Activated CD4-positive, alpha-beta T cell treated with anti-CD3 and anti-CD28 coated beads, Interleukin-2, amount 10 ng/mL, durations not matched to agents 24 days and 14 days (primary cell): ENCODE data around the gene SNX9. TPM values are rescaled to one million over a fixed set of nuclear protein-coding genes. Genes with fewer than 3 reads are reported as not detected.
A peak's percentile ranks its signal among the peaks of the same experiment; 100 is the strongest.

Experiments used
- DNase-seq: peaks from one replicate; pipeline ENCODE4 v3.0.0; 2022
- H3K27ac Mint-ChIP-seq: one replicate; pipeline ENCODE4 v1.8.0; 2022; ENCODE audit warnings: mild to moderate bottlenecking, mixed read lengths
- H3K27me3 Mint-ChIP-seq: one replicate; pipeline ENCODE4 v1.8.0; 2022; ENCODE audit warnings: mixed read lengths
- H3K36me3 Mint-ChIP-seq: one replicate; pipeline ENCODE4 v1.8.0; 2022; ENCODE audit warnings: low read depth, mild to moderate bottlenecking, mixed read lengths
- H3K4me1 Mint-ChIP-seq: one replicate; pipeline ENCODE4 v1.8.0; 2021; ENCODE audit warnings: mixed read lengths
- H3K4me3 Mint-ChIP-seq: one replicate; pipeline ENCODE4 v1.8.0; 2022; ENCODE audit warnings: mild to moderate bottlenecking, moderate library complexity, mixed read lengths
- H3K9me3 Mint-ChIP-seq: one replicate; pipeline ENCODE4 v1.8.0; 2021; ENCODE audit warnings: mixed read lengths
- intact Hi-C: fragments of 100-400 bp; cut with micrococcal nuclease; formaldehyde crosslinking; loops from one replicate; pipeline ENCODE4 v1.15.1; 2023
- total RNA-seq: library from RNA; stranded (reverse); gene quantifications from 2 replicates; pipeline ENCODE4 v1.2.3, GENCODE V29; 2022

The SNX9 gene
- total RNA-seq, 1 donor from 2014 or later: 34.0 TPM

DNA sequence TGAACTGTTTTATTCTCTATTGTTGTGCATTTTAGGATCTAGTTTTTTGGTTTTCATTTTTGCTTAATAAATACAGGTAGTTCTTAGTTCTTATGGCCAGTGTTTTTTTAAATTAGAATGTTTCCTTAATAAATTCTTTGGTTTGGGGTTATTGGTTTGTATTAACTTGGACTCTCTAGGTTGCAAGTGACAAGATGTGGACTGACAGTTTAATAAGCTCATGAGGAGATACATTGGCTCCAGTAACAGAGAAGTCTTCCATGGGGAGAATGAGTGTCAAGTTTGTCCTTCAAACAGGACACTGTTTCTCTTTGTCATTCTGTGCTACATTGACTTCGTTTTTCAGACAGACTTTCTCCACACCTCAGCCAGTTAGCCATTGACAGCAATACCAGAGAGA is 39.7 kb downstream of the SNX9 start:
- intact Hi-C loops: no loop called here
- Mint-ChIP-seq H3K4me1 (peaks cover 49% of the 10 kb centered on the region), H3K9me3 (peaks cover 4% of the 10 kb centered on the region), H3K4me3 (no peak overlapping the region), H3K27ac (no peak overlapping the region), H3K36me3 (peaks cover 23% of the 10 kb centered on the region), H3K27me3 (peaks cover 35% of the 10 kb centered on the region)
- DNase-seq: no peak

DNA sequence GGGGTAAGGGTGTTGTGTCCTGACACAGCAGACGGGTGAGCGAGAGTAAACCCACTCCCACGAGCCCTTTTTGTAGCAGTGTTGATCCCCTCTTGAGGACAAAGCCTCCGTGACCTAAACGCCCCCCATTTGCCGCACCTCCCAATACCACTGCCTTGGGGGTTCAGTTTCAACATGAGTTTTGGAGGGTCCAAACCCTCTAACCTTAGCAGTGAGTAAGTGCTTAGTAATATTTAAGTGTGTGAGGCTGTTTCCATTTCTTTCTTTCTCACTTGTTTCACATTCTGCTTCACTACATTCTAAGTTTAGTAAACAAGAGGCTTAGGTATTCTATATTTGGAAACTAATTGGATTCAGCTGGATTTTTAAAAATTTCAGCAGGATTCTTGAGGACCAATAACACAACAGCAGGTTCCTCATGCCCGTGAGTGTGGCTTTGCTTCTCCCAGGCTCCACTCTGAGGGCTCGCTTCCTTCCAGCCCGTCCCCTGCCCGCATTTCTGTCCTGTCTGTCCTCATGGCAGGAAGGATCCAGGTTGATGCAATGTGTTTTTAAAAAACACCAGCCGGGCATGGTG is 41.2 kb downstream of the SNX9 start:
- Mint-ChIP-seq H3K36me3 (peaks cover 18% of the 10 kb centered on the region), H3K27me3 (peaks cover 27% of the 10 kb centered on the region), H3K27ac (no peak overlapping the region), H3K9me3 (no peaks in the 10 kb centered on the region), H3K4me3 (no peak overlapping the region), H3K4me1 (peaks cover 44% of the 10 kb centered on the region)
- intact Hi-C loops: no loop called here
- no peak for DNase-seq

DNA sequence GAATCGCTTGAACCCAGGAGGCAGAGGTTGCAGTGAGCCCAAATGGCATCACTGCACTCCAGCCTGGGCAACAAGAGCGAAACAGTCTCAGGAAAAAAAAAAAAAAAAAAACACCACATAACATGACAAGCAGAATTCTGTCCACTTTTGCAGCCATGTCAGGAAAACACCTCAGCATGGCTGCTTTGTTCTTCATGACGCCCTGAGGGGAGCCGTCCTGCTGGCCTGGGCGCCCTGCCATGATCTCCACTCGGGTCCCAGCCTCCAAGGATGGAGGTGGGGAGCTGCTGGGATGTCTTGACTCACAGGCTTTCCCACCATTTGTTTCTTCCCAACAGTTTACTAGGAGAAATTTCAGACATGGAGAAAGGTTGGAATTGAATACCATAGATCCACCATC is 42.2 kb downstream of the SNX9 start:
- Mint-ChIP-seq H3K4me3 (no peak overlapping the region), H3K27ac (no peak overlapping the region), H3K27me3 (peaks cover 22% of the 10 kb centered on the region), H3K36me3 (peaks cover 18% of the 10 kb centered on the region), H3K9me3 (no peaks in the 10 kb centered on the region), H3K4me1 (peaks cover 34% of the 10 kb centered on the region)
- DNase-seq: no peak
- intact Hi-C loops: no loop called here

DNA sequence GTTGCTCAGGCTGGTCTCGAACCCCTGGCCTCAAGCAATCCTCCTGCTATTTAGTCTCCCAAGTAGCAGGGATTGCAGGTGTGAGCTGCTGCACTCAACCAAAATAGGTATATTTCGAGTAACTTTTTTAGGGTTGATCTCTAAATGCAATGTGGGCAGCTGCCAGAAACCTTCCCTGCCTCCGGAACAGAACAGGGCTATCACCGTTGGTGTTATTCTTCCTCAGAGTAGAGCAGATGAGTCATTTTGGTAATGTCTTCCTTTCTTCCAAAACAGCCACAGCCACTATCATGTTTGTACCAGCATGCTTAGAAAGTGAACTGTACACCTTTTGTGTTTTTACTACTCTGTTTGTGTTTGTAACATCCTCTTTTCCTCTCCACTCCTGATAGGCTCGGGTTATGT is 44.1 kb downstream of the SNX9 start:
- intact Hi-C loops: loop anchor here (2.0 kb wide), 1 partner anchor 22 kb away; no protein-coding TSS in a partner anchor
- Mint-ChIP-seq H3K36me3 (peaks cover 18% of the 10 kb centered on the region), H3K9me3 (no peaks in the 10 kb centered on the region), H3K27me3 (peaks cover 15% of the 10 kb centered on the region), H3K4me1 (peaks cover 27% of the 10 kb centered on the region), H3K27ac (peak overlapping the region; percentile 38), H3K4me3 (peak overlapping the region; percentile 41)
- peak; percentile 75 for DNase-seq

DNA sequence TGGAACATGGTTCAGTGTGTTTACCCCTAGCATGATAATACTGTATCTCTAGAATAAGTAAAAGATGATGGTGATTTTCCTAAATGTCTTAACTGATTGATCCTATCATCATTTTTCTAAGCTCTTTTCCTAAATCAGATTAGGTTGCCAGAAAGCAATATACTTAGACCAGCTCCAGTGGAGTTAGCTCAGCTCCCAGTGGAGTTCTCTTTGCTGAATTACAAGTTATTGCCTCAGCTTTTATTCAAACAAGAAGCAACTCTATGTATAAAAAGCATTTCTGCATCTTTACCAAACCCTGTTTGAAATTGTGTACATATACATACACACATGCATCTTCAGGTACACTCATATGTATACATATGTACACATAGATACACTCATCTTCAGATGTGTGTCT is 44.9 kb downstream of the SNX9 start:
- no peak for DNase-seq
- Mint-ChIP-seq H3K9me3 (no peaks in the 10 kb centered on the region), H3K27me3 (peaks cover 9% of the 10 kb centered on the region), H3K36me3 (peaks cover 12% of the 10 kb centered on the region), H3K4me3 (no peak overlapping the region), H3K27ac (no peak overlapping the region), H3K4me1 (peaks cover 21% of the 10 kb centered on the region)
- intact Hi-C loops: loop anchor here (2.0 kb wide), 1 partner anchor 21 kb away; no protein-coding TSS in a partner anchor

DNA sequence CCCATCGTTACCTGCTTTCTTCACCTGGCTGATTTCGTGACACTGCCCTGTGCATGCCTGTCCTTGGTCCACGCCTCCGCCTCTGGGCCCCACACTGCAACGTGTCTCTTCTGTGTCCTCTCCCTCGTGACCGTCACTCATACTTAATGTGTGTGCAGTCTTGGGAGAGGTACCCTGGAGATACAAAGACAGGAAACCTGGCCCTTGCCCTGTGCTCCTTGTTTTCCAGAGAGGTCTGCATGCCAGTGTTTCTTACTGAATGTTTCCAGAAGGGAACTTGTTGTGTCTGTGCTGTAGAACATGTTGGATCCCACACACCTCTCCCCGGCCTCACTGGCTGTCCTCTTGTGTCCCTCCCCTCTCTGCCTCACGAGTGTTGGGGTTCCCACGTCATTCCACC is 45.8 kb downstream of the SNX9 start:
- intact Hi-C loops: no loop called here
- Mint-ChIP-seq H3K27ac (no peak overlapping the region), H3K9me3 (no peaks in the 10 kb centered on the region), H3K4me1 (peaks cover 19% of the 10 kb centered on the region), H3K4me3 (no peak overlapping the region), H3K36me3 (peaks cover 12% of the 10 kb centered on the region), H3K27me3 (peaks cover 3% of the 10 kb centered on the region)
- no peak for DNase-seq

DNA sequence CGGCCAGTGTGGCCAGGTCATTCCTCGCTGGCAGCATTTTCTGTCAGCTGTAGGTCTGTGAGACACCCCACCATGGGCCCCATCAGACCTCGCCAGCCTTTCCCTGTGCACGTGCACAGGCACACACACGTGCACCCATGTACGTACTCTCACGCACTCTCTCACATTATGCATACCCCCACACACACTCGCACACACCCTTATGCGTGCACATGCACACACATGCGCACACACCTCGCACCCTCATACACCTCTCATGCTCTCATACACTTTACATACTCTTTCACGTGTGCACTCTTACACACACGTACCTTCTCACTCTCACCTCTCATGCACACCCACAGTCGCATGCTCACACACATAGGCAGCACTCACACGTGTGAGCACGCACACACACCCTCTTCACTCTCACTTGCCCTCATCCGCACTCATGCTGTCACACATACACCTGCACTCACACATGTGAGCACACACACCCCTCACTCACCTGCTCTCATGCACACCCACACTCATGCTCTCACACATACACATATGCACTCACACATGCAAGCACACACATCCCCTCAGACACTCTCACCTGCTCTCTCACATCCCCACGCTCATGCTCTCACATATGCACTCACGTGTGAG is 46.7 kb downstream of the SNX9 start:
- Mint-ChIP-seq H3K36me3 (peaks cover 15% of the 10 kb centered on the region), H3K9me3 (no peaks in the 10 kb centered on the region), H3K4me3 (no peak overlapping the region), H3K4me1 (peaks cover 16% of the 10 kb centered on the region), H3K27me3 (peaks cover 1% of the 10 kb centered on the region), H3K27ac (no peak overlapping the region)
- intact Hi-C loops: no loop called here
- no peak for DNase-seq

DNA sequence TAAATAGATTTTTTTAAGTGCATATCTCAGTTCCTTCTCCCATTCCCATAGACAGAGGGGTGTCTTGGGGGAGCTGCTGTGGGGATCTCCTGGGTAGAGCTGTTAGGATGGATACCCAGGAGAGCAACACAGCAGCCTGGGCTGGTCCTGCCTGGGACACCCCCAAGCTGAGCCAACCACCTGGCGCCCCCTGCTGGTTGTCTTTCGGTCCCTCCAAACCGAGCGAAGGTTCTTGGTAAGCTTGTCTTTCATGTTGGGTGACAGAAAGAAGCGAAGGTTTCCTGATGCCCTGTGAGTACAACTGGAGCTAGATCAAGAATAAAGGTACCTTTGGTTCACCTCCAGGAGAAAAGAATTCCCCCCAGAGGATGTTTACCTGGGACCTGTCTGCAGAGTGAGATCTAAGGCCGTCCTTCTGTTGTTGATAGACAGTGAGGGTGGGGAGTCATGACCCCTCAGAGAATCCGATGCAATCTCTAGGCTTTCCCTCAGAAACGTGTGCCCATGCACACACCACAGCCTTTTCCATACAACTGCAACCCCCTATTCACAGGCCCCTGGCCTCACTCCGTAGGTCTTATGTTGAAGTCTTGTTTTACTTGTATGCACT is 50.8 kb downstream of the SNX9 start:
- no peaks in the 10 kb centered on the region for H3K27me3 Mint-ChIP-seq
- H3K9me3 Mint-ChIP-seq: no peaks in the 10 kb centered on the region
- DNase-seq: peak; percentile 95
- no peak overlapping the region for H3K4me3 Mint-ChIP-seq
- intact Hi-C loops: loop anchor here (1.0 to 2.0 kb wide), 2 partner anchors 49 to 118 kb away; no protein-coding TSS in a partner anchor
- H3K4me1 Mint-ChIP-seq: peaks cover 19% of the 10 kb centered on the region
- H3K36me3 Mint-ChIP-seq: peaks cover 40% of the 10 kb centered on the region
- H3K27ac Mint-ChIP-seq: no peak overlapping the region

DNA sequence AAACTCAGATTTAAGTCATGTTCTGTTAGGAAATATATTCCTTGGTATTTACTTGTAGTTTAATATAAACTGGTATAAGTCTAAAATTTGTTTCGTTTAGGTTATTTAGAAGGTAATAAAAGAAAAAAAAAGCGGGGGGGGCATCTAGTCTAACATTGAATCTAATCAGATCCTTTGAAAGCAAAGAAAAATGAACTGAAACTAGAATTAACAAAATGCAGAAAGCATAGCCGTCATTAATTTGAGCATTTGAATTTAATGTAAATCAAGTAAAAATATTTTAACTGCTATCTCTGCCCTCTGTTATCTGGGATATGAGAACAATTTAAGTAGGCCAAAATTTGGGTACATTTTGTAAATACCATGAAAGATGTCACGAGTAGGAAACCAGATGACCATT is 54.1 kb downstream of the SNX9 start:
- peaks cover 39% of the 10 kb centered on the region for H3K4me1 Mint-ChIP-seq

DNA sequence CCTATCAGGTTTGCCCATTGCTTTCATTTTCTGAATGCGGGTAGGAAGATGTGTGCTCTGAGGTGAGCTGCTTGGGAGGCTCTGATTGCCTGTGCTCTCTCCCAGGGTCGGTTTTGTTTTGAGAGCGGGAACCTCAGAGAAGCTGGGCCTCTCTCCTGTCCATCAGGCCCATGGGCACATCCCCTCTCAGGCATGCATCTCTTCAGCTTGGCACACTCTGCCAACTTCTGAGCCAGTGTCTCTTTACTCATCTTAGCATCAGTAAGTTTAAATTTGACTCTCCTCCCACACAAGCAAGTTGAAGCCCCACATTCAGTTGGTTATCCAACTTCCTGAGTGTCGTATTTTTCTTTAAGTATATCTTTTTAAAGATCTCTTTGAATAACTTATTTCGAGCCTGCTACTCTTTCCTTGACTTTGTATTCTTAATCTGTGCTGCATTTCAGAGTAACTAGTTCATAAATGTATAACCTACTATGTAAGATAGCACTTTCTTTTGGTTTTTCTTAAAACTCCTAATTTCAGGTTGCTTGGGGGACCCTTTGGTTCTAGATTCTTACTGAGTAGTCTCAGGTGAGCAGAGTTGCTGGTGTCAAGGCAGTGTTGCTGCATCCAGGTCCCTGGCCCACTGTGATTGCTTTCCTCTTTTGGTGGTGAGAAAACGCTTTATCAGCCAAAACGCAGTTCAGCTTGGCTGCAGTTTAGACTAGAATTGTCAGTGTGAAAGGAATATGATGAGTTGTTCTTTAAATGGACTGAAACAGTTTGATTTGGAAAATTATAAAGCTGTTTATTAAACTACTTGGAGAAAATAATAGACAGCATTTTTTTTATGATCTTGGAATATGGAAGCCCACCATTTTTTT is 54.8 kb downstream of the SNX9 start:
- H3K4me3 Mint-ChIP-seq: peak overlapping the region; percentile 32
- H3K27ac Mint-ChIP-seq: no peak overlapping the region
- intact Hi-C loops: loop anchor here (5.0 kb wide), 1 partner anchor 211 kb away; no protein-coding TSS in a partner anchor
- no peaks in the 10 kb centered on the region for H3K27me3 Mint-ChIP-seq
- no peaks in the 10 kb centered on the region for H3K9me3 Mint-ChIP-seq
- peak; percentile 62 for DNase-seq
- H3K4me1 Mint-ChIP-seq: peaks cover 44% of the 10 kb centered on the region
- H3K36me3 Mint-ChIP-seq: peaks cover 67% of the 10 kb centered on the region

More for the DNA sequence above, 54.1 kb downstream of the SNX9 start:
- no peaks in the 10 kb centered on the region for H3K9me3 Mint-ChIP-seq
- no peaks in the 10 kb centered on the region for H3K27me3 Mint-ChIP-seq
- intact Hi-C loops: loop anchor here (5.0 kb wide), 1 partner anchor 210 kb away; no protein-coding TSS in a partner anchor
- no peak overlapping the region for H3K27ac Mint-ChIP-seq
- DNase-seq: no peak
- peaks cover 60% of the 10 kb centered on the region for H3K36me3 Mint-ChIP-seq
- H3K4me3 Mint-ChIP-seq: peak overlapping the region; percentile 32

DNA sequence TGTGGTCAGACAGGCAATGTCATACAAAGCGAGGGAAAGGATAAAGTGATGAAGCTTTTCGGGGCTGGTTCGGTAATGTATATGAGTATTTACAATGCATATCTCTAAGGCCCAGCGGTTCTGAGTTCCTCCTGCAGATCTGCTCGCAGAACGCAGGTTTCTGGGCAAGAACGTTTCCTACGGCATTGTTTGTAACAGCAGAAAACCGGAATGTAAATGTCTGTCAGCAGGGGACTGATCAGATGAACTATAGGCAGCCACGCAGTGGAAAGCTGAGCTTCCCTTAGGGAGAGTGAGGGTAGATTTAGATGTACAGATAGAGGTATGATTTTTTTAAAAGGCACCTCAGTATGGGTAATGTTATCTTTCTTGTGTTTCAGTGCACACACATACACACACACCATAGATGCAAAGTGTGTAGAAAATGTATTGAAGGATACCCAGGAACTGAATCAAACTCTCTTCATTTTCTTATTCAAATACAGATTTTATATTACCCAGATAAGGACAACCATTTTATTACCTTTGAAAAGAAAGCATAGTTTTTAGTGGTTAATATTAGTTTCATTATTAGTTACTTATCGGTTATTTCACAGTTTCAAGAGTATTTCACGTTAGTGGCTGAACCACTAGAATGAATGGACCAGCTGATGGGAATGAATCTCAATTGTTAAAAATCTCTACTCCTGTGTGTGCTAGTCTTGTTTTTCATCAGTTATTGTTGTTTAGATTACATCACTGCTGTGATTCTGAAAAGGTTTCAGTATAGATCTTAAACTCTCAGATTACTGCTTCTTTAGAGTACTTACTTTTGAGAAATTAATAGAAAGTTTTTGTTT is 56.2 kb downstream of the SNX9 start:
- Mint-ChIP-seq H3K4me1 (peaks cover 48% of the 10 kb centered on the region), H3K36me3 (peaks cover 68% of the 10 kb centered on the region)

DNA sequence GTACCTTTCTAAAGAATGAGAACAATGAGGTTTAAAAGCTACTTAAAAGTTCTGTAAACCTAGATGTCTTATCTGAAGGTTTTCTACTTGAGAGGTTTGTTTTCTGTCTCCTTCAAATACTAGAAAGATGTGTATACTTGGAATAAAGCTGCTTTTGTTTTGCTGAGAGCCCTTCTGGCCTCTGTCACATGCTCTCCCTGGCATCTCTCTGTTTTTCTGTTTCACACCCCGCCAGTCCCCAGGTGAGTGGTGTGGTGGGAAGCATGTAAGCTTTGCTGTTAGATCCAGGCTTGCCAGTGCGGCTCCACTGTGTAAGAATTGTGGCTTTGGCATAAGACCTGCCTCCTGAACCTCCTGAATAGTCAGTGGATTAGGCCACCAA is 56.8 kb downstream of the SNX9 start:
- no peak overlapping the region for H3K27ac Mint-ChIP-seq

More for the DNA sequence above, 56.2 kb downstream of the SNX9 start:
- Mint-ChIP-seq H3K4me3 (no peak overlapping the region), H3K9me3 (no peaks in the 10 kb centered on the region), H3K27me3 (no peaks in the 10 kb centered on the region), H3K27ac (no peak overlapping the region)
- intact Hi-C loops: loop anchor here (5.0 kb wide), 1 partner anchor 212 kb away; no protein-coding TSS in a partner anchor
- DNase-seq: no peak

DNA sequence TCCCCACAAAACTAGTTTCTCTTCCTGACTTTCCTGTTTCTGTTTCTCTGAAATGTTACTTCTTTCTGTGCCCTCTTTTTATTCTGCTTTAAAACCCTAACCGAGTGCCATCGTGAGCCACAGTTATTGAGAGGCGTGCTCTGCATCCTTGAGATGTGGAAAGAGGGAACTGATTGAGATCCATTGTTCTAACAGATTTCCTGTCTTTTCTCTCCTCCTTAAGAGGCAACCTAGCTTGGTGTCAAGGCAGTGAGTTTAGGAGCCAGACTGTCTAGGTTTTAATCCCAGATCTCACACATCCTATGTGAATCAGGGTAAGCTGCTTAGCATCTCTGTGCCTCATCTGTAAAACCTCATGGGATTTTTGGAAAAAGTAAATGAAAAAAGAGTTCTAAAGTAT is 57.5 kb downstream of the SNX9 start:
- H3K4me1 Mint-ChIP-seq: peaks cover 55% of the 10 kb centered on the region
- H3K36me3 Mint-ChIP-seq: peaks cover 66% of the 10 kb centered on the region
- no peak overlapping the region for H3K4me3 Mint-ChIP-seq
- no peak for DNase-seq
- intact Hi-C loops: no loop called here
- H3K27me3 Mint-ChIP-seq: no peaks in the 10 kb centered on the region
- no peak overlapping the region for H3K27ac Mint-ChIP-seq
- no peaks in the 10 kb centered on the region for H3K9me3 Mint-ChIP-seq

More for the DNA sequence above, 56.8 kb downstream of the SNX9 start:
- no peak for DNase-seq
- intact Hi-C loops: loop anchor here (5.0 kb wide), 1 partner anchor 213 kb away; no protein-coding TSS in a partner anchor
- Mint-ChIP-seq H3K27me3 (no peaks in the 10 kb centered on the region), H3K36me3 (peaks cover 67% of the 10 kb centered on the region), H3K9me3 (no peaks in the 10 kb centered on the region), H3K4me1 (peaks cover 52% of the 10 kb centered on the region), H3K4me3 (no peak overlapping the region)
